Measurements from ENCODE around the gene CALML4.
A peak's percentile ranks its signal among the peaks of the same experiment; 100 is the strongest.
"Not testable (repeated sequence)": the region's sequence is repeated elsewhere in the genome, so short reads cannot be mapped to it uniquely, and the experiment has no call there.

The CALML4 gene, protein sequence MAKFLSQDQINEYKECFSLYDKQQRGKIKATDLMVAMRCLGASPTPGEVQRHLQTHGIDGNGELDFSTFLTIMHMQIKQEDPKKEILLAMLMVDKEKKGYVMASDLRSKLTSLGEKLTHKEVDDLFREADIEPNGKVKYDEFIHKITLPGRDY

GRCh38 chr15:68204776-68205557 lies at the start of gene CALML4:
CALML4 (minus strand) TSS chr15:68205332; CDS start chr15:68205247, 85 bp downstream.
- no peak for DNase-seq (ENCODE audit: low read depth in 1 of 2, low spot score in 1 of 2)

GRCh38 chr15:68252925-68253534 lies 47.9 kb upstream of the CALML4 start:
- no peak for DNase-seq (ENCODE audit: low read depth in 1 of 2, low spot score in 1 of 2)

DNA sequence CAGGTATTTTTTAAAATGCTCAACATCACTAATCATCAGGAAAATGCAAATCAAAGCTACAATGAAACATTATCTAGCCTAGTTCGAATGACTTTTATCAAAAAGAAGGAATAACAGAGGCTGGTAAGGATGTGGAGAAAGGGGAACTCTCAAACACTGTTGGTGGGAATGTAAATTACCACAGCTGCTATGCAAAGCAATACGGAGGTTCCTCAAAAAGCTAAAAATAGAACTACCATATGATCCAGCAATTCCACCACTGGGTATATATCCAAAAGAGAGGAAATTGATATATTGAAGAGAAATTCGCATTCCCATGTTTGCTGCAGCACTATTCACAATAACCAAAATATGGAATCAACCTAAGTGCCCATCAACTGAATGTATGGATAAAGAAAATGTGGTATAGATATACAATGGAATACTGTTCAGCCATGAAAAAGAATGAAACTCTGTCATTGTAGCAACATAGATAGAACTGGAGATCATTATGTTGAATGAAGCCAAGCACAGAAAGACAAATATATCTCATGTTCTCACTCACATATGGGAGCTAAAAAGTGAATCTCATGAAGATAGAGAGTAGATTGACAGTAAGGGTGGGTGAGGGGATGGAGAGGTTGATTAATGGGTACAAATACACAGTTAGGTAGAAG lies 44.1 kb upstream of the CALML4 start:
- DNase-seq (ENCODE audit: low read depth in 1 of 2, low spot score in 1 of 2): no peak

DNA sequence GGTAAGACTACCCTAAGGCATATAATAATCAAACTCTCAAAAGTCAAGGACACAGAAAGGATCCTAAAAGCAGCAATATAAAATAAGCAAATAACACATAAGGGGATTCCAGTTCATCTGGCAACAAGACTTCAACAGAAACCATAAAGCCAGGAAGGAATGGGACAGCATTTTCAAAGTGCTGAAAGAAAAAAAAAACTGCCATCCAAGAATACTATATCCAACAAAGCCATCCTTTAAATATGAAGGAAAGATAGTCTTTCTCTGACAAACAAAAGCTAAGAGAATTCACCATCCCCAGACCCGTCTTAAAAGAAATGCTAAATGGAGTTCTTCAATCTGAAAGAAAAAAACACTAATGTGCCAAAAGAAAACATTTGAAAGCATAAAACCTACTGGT lies 39.1 kb upstream of the CALML4 start:
- no peak for DNase-seq (ENCODE audit: low read depth in 1 of 2, low spot score in 1 of 2)

DNA sequence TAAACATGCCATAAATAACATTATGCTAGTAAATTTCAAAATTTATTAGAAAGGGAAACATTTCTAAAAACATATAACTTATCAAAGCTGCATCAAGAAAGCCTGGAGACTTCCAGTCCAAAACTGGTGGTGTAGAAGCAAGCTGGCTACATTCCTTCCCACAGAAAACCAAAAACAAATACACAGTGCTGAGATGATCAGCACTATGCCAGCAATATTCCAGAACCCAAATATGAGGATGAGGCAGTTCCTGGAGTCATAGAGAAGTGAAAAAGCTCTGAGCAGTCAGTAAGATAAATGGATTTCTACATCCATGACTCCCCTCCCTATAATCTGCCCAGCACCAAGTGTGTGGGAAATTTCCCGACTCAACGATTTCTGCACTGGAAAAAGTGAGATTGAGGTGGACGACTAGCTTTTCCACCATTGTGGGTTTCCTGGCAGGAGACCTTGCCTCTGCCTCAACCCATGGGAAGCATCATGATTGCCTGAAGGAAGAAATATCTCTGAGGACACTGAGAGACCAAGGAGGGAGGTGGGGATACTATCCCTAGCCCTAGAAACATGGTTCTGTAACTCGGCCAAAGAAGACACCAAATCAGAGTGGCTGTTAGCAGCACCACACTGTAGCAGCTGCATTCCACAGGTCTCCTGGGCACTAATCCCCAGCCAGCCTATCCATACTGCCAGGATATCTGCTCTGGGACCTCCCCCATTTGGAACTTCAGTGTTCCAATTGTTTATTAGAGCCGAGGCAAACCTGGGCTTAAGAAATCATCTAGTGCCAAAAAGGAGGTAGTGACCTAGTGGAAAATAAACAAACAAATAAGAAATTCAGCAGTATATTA lies 36.2 kb upstream of the CALML4 start:
- no peak for DNase-seq (ENCODE audit: low read depth in 1 of 2, low spot score in 1 of 2)

DNA sequence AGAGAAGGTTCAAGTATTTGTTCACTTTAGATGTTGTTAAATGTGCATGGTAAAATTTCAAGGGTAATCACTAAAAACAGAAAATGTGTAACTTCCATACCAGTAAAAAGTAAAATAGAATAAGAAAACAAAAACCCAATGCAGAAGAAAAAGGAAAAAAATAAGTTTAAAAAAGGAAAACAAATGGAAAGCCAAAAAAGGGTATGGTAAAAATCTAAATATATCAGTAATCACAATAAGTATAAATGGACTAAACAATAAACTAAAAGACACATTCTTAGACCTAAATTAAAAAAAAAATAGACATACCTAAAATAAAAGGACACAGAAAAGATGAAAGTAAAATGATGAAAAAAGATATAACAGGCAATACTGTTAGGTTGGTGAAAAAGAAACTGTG lies 33.9 kb upstream of the CALML4 start:
- no peak for DNase-seq (ENCODE audit: low read depth in 1 of 2, low spot score in 1 of 2)

GRCh38 chr15:68235022-68235421 lies 29.9 kb upstream of the CALML4 start:
- DNase-seq (ENCODE audit: low read depth in 1 of 2, low spot score in 1 of 2): no peak

DNA sequence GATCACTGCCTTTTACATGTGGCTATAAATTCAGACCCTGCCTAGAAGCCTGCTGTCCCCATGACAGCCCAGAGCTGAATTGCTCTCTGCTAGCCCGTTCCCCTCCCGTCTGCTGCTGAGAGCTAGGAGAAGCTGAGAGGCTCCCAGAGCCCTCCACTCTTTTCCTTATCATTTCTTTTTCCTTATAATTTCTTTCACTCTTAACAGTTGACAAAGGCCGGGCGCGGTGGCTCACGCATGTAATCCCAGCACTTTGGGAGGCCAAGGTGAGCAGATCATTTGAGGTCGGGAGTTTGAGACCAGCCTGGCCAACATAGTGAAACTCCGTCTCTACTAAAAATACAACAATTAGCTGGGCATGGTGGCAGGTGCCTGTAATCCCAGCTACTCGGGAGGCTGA lies 29.4 kb upstream of the CALML4 start:
- not testable (repeated sequence) for DNase-seq (ENCODE audit: low read depth in 1 of 2, low spot score in 1 of 2)

DNA sequence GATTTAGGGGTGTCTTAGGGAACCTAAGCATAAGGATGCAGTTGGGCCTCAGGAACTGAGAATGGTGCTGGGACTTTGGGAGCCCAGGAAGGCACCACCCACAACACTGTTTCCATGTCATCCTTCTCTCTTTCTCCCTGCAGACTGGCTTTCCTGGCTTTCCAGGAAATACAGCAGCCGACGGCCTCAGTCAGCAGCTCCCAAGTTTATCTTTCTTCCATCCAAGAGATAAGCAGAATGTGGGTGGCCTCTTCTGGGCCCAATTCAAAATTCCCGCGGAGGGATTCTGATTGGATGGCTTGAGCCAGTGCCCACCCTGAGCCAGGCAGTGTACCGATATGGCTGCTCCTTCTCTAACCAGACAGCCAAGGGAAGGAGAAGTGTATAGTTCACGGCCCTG lies 28.9 kb upstream of the CALML4 start:
- no peak for DNase-seq (ENCODE audit: low read depth in 1 of 2, low spot score in 1 of 2)

- DNase-seq (ENCODE audit: low read depth in 1 of 2, low spot score in 1 of 2): no peak
These were observed 27.8 kb upstream of the CALML4 start for GRCh38 chr15:68232937-68233336.

GRCh38 chr15:68232449-68232848 lies 27.3 kb upstream of the CALML4 start:
- no peak for DNase-seq (ENCODE audit: low read depth in 1 of 2, low spot score in 1 of 2)

DNA sequence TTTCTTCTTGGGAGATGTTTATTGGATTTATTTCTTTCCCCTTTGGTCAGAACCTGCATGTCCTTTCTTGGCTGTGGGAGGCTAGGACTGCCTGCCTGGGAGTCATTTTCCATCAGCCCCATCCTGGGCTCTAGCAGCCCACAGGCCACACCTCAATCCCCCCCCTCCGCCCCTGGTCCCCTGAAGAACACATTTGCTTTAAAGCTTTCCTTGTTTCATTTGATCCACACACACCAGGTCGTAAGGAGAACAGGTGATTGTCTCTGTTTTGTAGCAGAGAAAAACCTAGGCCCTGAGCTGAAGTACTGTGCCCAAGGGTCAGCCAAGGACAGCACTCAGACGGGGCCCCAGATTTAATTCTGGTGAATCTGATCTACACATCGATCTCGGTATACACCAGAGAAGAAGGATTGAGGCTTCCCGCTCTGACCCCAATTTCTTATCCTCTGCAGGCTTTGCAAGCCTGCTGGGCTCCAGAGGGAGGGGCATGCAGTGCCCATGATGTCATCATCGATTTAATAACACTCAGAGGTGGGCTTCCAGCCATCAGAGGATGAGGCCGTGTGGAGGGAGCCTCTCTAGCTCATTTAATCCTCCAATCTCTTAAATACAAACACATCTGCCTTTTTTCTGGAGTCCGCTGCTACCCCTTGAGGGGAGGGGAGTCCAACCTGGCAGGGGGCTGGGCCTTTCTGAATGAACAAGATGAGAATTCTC lies 26.1 kb upstream of the CALML4 start:
- DNase-seq (ENCODE audit: low read depth in 1 of 2, low spot score in 1 of 2): no peak

DNA sequence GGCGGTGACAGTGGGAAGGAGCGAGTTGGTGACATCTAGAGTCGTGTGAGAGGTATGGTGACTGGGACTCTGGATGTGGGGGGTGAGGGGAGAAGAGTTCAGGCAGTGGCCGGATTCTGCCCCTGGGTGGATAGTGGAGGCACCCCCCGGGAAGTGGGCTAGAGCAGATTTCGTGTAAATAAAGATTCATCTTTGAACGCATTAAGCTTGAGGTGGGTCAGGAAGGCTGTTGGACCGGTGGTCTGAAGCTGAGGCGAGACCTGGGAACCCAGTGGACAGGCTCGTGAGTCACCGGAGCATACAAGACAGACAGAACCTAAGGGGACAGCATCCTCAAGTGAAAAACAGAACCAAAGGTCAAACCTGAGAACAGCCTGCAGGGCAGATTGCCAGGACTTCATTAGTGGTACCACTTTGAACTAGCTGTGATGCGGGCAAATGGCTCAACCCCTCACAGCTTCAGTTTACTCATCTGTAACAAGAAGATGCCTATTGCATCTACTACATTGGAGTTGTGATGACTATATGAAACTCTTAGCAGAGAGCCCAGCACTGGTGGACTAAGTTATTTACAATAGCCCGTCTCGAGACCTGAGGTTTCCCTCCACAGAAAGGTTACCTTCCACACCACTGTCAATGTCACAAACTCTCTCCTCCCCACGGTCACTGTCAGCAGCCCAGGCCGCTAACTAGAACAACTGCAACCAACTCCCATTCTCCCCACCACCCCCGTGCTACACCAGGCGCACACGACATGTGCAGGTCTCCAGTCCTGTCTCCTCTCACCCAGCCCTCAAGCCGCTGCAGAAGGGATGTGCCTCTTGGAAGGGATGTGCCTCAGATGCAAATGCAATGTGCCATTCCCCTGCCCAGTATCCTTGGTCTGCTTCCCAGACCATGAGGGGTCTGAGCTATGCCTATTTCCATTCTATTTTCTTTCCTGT lies 25.3 kb upstream of the CALML4 start:
- DNase-seq (ENCODE audit: low read depth in 1 of 2, low spot score in 1 of 2): no peak

GRCh38 chr15:68229386-68230156 lies 24.4 kb upstream of the CALML4 start, which contains the start of gene CLN6:
CLN6 (minus strand) TSS chr15:68229728; CDS start chr15:68229584, 144 bp downstream.
- DNase-seq (ENCODE audit: low read depth in 1 of 2, low spot score in 1 of 2): peak; percentile 54 to 78

DNA sequence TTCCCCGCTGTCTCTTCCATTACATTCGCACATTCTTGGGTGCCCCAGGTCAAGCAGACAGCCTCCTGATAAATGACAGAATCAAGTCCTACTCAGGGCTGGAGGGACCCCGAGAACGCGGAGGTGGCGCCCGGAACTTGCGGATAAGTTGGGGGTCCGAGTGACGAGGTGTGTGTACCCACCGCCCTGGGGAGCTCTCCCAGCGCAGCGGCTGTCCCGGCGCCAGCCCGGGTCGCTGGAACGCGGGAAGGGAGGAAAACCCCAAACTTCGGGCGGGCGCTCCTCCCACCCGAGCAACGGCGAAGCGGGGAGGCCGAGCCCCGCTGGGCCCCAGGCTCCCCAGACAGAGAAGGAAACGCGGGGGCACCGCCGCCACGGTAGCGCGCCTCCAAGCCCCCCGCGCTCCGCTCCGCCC lies 23.8 kb upstream of the CALML4 start:
- no peak for DNase-seq (ENCODE audit: low read depth in 1 of 2, low spot score in 1 of 2)

DNA sequence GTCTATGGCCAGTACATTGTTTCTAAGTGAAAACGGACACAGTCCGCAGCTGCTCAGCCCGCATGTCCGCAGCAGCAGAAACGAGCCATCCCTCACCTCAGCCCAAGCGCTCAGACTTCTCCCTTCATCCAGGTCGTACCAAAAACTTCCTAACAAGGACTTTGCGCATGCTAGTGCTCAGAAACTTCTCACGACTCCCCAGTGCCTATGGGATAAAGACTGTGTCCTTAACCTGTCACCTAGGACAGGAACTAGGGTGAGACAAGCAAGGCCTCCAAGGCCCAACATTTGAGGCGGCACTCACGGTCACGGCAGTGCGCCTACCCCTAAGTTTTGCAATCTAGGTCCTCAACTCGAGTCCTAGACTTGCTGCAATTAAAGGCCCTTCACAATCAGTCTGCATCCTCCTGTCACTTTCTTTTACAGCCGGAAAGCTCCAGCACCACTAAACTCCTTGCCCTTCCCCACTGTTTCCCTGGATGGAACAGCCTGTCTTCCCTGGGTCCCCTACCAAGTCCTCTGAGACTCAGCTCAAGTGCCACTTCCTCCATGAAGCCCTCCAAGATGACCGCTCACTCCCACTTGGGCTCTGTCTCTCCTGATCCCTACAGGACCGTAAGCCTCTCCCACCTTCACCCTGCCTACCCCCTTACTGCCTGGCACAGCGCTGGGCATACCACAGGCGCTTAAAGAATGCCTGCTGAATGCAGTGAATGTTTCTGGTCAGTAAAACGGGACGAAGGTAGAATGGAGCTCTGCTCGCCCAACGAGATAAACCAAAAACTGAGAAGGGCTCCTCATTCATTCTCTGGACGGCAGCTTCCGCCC lies 23.2 kb upstream of the CALML4 start:
- DNase-seq (ENCODE audit: low read depth in 1 of 2, low spot score in 1 of 2): no peak

DNA sequence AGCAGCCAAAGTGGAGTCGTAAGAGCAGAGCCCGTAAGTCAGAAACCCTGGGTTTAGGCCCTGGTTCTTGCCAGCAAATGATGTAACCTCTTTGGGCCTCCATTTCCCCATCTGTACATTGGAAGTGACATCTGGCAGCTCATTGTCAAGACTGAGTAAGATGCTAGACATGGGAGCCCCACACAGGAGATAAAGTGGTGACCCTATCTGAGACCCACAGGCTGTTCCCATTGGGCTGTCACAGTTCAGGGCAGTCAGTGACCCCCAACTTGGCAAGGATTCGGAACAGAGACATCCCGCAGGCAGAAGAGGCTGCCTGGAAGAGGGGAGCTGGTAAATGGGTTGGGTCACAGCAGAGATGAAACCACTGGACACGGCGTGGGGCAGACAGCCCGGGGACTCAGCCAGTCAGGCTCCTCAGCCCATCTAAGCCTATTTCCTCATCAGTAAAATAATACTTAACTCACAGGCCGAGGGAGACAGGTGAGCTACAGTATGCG lies 22.6 kb upstream of the CALML4 start:
- no peak for DNase-seq (ENCODE audit: low read depth in 1 of 2, low spot score in 1 of 2)
